SJCRH30 (cell line): ENCODE measurements around the gene CSTA. TPM values are rescaled to one million over a fixed set of nuclear protein-coding genes. Genes with fewer than 3 reads are reported as not detected.

Source experiments
- DNase-seq, 2 experiments: peaks; one replicate each; pipeline ENCODE4 v3.0.0-alpha.2; 2015 to 2020
- H3K27ac ChIP-seq: fragments of 250-450 bp; sonication (Bioruptor Pico); 2 replicates; pipeline ENCODE4 v1.5.1; 2020; ENCODE audit warnings: mild to moderate bottlenecking, moderate library complexity
- H3K27me3 ChIP-seq: fragments of 250-450 bp; sonication (Bioruptor Pico); 2 replicates; pipeline ENCODE4 v1.5.1; 2020; ENCODE audit warnings: mild to moderate bottlenecking, moderate library complexity
- H3K36me3 ChIP-seq: fragments of 250-450 bp; sonication (Bioruptor Pico); 2 replicates; pipeline ENCODE4 v1.5.1; 2020; ENCODE audit warnings: mild to moderate bottlenecking, moderate library complexity
- H3K4me1 ChIP-seq: fragments of 250-450 bp; sonication (Bioruptor Pico); 2 replicates; pipeline ENCODE4 v1.5.1; 2020; ENCODE audit warnings: mild to moderate bottlenecking, moderate library complexity
- H3K4me3 ChIP-seq: fragments of 250-450 bp; sonication (Bioruptor Pico); 2 replicates; pipeline ENCODE4 v1.5.1; 2020; ENCODE audit warnings: mild to moderate bottlenecking, moderate library complexity
- H3K9me3 ChIP-seq: fragments of 250-450 bp; sonication (Bioruptor Pico); replicated peaks from 2 replicates; pipeline ENCODE4 v1.5.1; 2020; ENCODE audit warnings: mild to moderate bottlenecking, moderate library complexity
- total RNA-seq: library from RNA; depleted of rRNA; stranded (reverse); fragments of >200 nt; shearing (Covaris generic); gene quantifications from 2 replicates; pipeline ENCODE4 v1.2.3, GENCODE V29; 2014

CSTA gene
- total RNA-seq, 1 experiment from 2014 or later: not detected

DNA sequence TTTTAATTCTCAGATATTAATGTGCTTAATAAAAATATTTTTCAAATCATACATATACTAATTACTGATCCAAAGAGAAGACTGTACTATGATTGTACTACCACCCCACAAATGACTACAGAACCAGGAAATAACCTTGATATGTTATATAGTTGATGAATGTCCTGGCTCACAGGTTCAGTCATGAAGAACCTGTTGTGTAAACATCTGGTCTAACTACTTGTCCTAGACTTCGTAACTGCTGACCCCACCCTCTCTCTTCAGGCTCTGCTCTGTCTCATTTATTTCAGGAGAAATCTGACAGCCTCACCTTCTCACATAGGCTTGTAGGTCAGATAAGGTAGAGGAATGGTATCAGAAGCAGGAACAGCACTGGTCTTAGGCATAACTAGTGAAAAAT is 14.7 kb upstream of the CSTA start:
- H3K27ac ChIP-seq: no peak overlapping the region
- H3K4me1 ChIP-seq: no peaks in the 10 kb centered on the region
- no peaks in the 10 kb centered on the region for H3K36me3 ChIP-seq
- H3K27me3 ChIP-seq: peaks cover 4% of the 10 kb centered on the region; the same call in 1 of the 2 replicates
- H3K9me3 ChIP-seq: no peaks in the 10 kb centered on the region
- no peak for DNase-seq
- H3K4me3 ChIP-seq: no peak overlapping the region

- no peak for DNase-seq
- Histone ChIP-seq H3K9me3 (no peaks in the 10 kb centered on the region), H3K27ac (no peak overlapping the region), H3K36me3 (no peaks in the 10 kb centered on the region), H3K27me3 (peaks cover 4% of the 10 kb centered on the region; the same call in 1 of the 2 replicates), H3K4me1 (no peaks in the 10 kb centered on the region), H3K4me3 (no peak overlapping the region)
These were observed 12.2 kb upstream of the CSTA start for GRCh38 chr3:122312826-122313225.

DNA sequence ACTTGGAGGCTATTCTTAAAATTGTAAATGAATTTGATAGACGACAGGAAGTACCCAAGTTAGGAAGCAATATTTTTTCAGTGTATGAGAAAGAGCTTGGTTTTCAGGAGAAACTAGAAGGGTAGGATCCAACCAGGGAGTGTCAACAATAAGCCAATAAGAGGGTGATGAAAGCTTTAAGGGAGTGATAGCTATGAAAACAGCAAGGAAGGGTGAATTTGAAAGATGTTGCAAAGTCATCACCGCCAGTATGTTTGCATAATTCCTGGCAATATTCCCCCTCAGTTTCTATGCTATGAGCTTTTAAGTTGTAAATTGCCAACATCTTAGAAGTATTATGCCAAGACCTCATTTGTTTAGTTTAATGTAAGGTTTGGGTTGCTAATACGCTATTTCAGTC is 11.8 kb upstream of the CSTA start:
- Histone ChIP-seq H3K36me3 (no peaks in the 10 kb centered on the region), H3K9me3 (no peaks in the 10 kb centered on the region), H3K27me3 (peaks cover under 1% of the 10 kb centered on the region; the same call in 1 of the 2 replicates), H3K27ac (no peak overlapping the region), H3K4me1 (no peaks in the 10 kb centered on the region), H3K4me3 (no peak overlapping the region)
- DNase-seq: no peak

DNA sequence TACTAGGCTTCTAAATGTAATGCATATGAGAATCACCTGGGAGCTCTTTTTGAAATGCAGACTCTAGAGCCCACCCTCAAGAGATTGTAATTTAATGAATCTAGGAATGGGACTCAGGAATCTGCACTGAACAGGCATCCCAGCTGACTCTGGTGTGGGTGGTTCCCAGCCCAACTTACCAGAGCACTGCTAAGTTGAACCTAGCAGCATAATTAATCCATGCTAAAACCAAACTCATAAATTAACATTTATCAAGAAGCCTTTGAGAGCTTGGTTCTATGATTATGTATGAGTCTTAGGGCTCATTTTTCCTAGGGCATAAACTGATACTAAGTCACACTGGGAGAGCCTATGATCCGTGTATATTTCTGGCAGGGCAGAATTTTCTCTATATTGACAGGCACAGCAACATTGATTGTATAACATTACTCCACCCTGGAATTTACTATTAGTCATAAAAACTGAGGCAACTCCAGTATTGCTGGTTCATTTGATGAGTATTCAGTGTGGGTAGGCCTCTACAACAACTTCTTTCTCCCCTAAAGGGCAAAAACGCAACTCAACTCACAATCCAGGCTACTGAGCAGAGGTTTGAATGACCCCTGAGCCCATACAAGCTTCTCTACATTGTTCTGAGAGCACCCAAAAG is 10.7 kb upstream of the CSTA start:
- no peak overlapping the region for H3K27ac ChIP-seq
- no peak for DNase-seq
- 0 out of 2 replicates have a peak, but pooled peaks cover 3% of the 10 kb centered on the region for H3K9me3 ChIP-seq
- H3K4me1 ChIP-seq: no peaks in the 10 kb centered on the region
- no peaks in the 10 kb centered on the region; the same call in 1 of the 2 replicates for H3K27me3 ChIP-seq
- H3K36me3 ChIP-seq: no peaks in the 10 kb centered on the region
- no peak overlapping the region for H3K4me3 ChIP-seq

GRCh38 chr3:122315619-122316018 is 9.4 kb upstream of the CSTA start:
- Histone ChIP-seq H3K4me3 (no peak overlapping the region), H3K36me3 (no peaks in the 10 kb centered on the region), H3K27me3 (no peaks in the 10 kb centered on the region; the same call in 1 of the 2 replicates), H3K4me1 (no peaks in the 10 kb centered on the region), H3K27ac (no peak overlapping the region), H3K9me3 (0 out of 2 replicates have a peak, but pooled peaks cover 6% of the 10 kb centered on the region)
- DNase-seq: no peak

DNA sequence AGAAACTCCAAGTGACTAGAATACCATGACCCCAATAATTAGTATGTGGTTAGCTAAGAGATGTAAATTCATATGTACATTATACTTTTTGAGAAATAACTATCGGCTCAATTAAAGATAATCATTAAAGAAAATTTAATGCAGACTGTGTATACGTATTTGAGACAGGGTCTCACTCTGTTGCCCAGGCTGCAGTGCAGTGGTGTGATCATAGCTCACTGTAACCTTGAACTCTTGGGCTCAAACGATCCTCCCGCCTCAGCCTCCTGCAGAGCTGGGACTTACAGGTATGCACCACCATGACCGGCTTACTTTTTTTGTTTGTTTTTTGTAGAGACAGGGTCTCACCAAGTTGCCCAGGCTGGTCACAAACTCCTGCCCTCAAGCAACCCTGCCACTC is 8.7 kb upstream of the CSTA start:
- DNase-seq: no peak
- Histone ChIP-seq H3K27me3 (no peaks in the 10 kb centered on the region), H3K36me3 (no peaks in the 10 kb centered on the region), H3K27ac (no peak overlapping the region), H3K4me3 (no peak overlapping the region), H3K4me1 (no peaks in the 10 kb centered on the region), H3K9me3 (0 out of 2 replicates have a peak, but pooled peaks cover 6% of the 10 kb centered on the region)

GRCh38 chr3:122318620-122319019 is 6.4 kb upstream of the CSTA start:
- Histone ChIP-seq H3K4me3 (no peak overlapping the region), H3K27ac (no peak overlapping the region), H3K9me3 (0 out of 2 replicates have a peak, but pooled peaks cover 6% of the 10 kb centered on the region), H3K27me3 (no peaks in the 10 kb centered on the region), H3K4me1 (no peaks in the 10 kb centered on the region), H3K36me3 (no peaks in the 10 kb centered on the region)
- no peak for DNase-seq

GRCh38 chr3:122322095-122323075 is 2.7 kb upstream of the CSTA start:
- Histone ChIP-seq H3K9me3 (0 out of 2 replicates have a peak, but pooled peaks cover 6% of the 10 kb centered on the region), H3K4me1 (no peaks in the 10 kb centered on the region), H3K36me3 (no peaks in the 10 kb centered on the region), H3K4me3 (no peak overlapping the region), H3K27ac (no peak overlapping the region), H3K27me3 (no peaks in the 10 kb centered on the region)
- DNase-seq: no peak

- Histone ChIP-seq H3K4me3 (no peak overlapping the region), H3K4me1 (no peaks in the 10 kb centered on the region), H3K27ac (no peak overlapping the region), H3K36me3 (no peaks in the 10 kb centered on the region), H3K27me3 (no peaks in the 10 kb centered on the region), H3K9me3 (no peaks in the 10 kb centered on the region)
- no peak for DNase-seq
These were observed 721 bp downstream of the CSTA start for GRCh38 chr3:122325769-122326168.

DNA sequence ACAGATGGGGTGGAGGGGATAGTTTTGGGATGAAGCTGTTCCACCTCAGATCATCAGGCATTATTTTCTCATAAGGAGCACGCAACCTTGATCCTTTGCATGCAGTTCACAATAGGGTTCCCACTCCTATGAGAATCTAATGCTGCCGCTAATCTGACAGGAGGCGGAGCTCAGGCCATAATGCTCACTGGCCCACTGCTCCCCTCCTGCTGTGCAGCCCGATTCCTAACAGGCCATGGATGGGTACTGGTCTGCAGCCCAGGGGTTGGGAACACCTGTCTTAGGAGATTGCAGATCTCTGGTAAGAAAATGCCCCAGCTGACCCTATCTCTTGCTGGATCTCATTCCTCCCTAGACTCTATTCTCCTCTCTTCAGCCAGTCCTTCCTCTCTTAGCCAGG is 6.8 kb downstream of the CSTA start:
- Histone ChIP-seq H3K4me3 (no peak overlapping the region), H3K36me3 (no peaks in the 10 kb centered on the region)

GRCh38 chr3:122332551-122332950 is 7.5 kb downstream of the CSTA start:
- H3K27ac ChIP-seq: no peak overlapping the region

More for the DNA sequence above, 6.8 kb downstream of the CSTA start:
- no peak overlapping the region for H3K27ac ChIP-seq
- no peaks in the 10 kb centered on the region for H3K9me3 ChIP-seq
- no peaks in the 10 kb centered on the region for H3K4me1 ChIP-seq
- DNase-seq: no peak
- H3K27me3 ChIP-seq: no peaks in the 10 kb centered on the region

DNA sequence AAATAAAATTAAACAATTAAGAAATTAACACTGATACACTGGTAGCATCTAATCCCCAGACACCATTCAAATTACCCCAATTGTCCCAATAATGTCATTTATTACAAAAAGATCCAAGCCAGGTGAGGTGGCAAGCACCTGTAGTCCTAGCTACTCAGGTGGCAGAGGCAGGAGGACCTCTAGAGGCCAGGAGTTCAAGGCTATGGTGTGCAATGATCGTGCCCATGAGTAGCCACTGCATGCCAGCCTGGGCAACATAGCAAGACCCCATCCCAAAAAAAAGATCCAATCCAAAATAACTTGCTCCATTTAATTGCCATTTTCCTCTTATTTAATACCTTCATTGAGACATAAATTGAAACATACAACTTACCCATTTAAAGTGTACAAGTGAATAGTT is 17.8 kb downstream of the CSTA start:
- Histone ChIP-seq H3K9me3 (no peaks in the 10 kb centered on the region), H3K4me1 (no peaks in the 10 kb centered on the region)

More at GRCh38 chr3:122332551-122332950, 7.5 kb downstream of the CSTA start:
- no peaks in the 10 kb centered on the region for H3K36me3 ChIP-seq
- DNase-seq: no peak
- H3K4me3 ChIP-seq: no peak overlapping the region
- H3K9me3 ChIP-seq: no peaks in the 10 kb centered on the region
- H3K4me1 ChIP-seq: no peaks in the 10 kb centered on the region
- no peaks in the 10 kb centered on the region for H3K27me3 ChIP-seq

DNA sequence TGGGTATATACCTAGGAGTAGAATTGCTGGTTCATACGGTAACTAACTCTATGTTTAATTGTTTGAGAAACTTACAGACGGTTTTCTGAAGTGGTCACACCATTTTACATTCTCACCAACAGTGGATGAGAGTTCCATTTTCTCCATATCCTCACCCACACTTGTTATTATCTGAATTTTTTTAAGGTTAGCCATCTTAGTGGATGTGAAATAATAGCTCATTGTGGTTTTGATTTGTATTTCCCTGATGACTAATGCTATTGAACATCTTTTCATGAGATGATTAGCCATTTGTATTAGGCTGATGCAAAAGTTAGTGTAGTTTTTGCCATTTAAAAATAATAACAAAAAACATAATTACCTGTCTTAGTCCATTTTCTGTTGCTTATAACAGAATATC is 18.6 kb downstream of the CSTA start:
- no peaks in the 10 kb centered on the region for H3K9me3 ChIP-seq
- no peak overlapping the region for H3K4me3 ChIP-seq
- no peaks in the 10 kb centered on the region for H3K36me3 ChIP-seq
- no peaks in the 10 kb centered on the region for H3K4me1 ChIP-seq
- no peaks in the 10 kb centered on the region for H3K27me3 ChIP-seq
- DNase-seq: no peak
- no peak overlapping the region for H3K27ac ChIP-seq

More for the DNA sequence above, 17.8 kb downstream of the CSTA start:
- no peak for DNase-seq
- Histone ChIP-seq H3K27ac (no peak overlapping the region), H3K4me3 (no peak overlapping the region), H3K36me3 (no peaks in the 10 kb centered on the region), H3K27me3 (no peaks in the 10 kb centered on the region)

GRCh38 chr3:122349171-122349570 is 24.1 kb downstream of the CSTA start:
- Histone ChIP-seq H3K9me3 (no peaks in the 10 kb centered on the region), H3K27me3 (no peaks in the 10 kb centered on the region), H3K36me3 (no peaks in the 10 kb centered on the region), H3K4me1 (no peaks in the 10 kb centered on the region), H3K4me3 (no peak overlapping the region), H3K27ac (no peak overlapping the region)
- no peak for DNase-seq

- Histone ChIP-seq H3K27me3 (no peaks in the 10 kb centered on the region), H3K4me1 (no peaks in the 10 kb centered on the region), H3K27ac (no peak overlapping the region), H3K4me3 (no peak overlapping the region), H3K9me3 (no peaks in the 10 kb centered on the region), H3K36me3 (no peaks in the 10 kb centered on the region)
- no peak for DNase-seq
These were observed 25.9 kb downstream of the CSTA start for GRCh38 chr3:122350814-122351418.
